ENCODE data around the gene CTNNA3.

CTNNA3 gene

GRCh38 chr10:66639371-66639770 is 1056.6 kb downstream of the CTNNA3 start:
- DNase-seq (ENCODE audit: low read depth): no peak

- no peak for DNase-seq (ENCODE audit: low read depth)
Observed at GRCh38 chr10:66637273-66638036, 1058.5 kb downstream of the CTNNA3 start.

DNA sequence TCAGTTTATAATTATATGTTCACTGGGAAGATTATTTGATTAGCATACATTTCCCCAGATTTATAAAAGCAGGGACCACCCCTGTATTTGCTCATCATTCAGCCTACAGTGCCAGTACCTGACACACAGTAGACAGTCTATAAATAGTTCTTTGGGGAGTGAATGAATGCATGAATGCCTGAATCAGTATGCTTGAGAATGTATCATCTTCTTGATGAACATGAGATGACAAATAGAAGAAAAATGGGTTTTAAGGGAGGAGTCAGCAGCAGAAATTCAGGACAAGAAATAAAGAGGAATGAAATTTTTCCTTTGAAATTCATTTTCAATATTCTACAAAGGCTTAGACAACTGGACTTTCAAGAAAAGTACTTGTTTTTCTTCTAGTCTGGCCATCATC is 1066.0 kb downstream of the CTNNA3 start:
- no peak for DNase-seq (ENCODE audit: low read depth)

DNA sequence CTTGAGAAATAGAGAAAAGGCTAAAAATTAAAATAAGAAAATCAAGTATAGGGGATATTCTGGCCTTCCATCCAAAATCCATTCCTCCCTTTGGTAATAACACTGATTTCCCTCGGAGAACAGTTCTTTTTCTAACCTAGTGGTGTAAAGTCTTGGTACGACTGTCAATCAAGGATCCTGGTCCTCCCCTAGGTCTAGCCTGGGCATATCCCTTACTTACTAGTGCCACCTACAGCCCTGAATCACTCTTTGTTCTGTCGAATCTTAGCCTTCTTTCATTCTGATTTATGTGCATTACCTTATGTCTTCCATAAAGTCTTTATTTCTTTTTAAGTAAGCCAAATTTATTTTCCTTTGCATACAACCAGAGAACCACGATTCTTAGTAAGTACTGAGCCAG is 1068.8 kb downstream of the CTNNA3 start:
- no peak for DNase-seq (ENCODE audit: low read depth)

DNA sequence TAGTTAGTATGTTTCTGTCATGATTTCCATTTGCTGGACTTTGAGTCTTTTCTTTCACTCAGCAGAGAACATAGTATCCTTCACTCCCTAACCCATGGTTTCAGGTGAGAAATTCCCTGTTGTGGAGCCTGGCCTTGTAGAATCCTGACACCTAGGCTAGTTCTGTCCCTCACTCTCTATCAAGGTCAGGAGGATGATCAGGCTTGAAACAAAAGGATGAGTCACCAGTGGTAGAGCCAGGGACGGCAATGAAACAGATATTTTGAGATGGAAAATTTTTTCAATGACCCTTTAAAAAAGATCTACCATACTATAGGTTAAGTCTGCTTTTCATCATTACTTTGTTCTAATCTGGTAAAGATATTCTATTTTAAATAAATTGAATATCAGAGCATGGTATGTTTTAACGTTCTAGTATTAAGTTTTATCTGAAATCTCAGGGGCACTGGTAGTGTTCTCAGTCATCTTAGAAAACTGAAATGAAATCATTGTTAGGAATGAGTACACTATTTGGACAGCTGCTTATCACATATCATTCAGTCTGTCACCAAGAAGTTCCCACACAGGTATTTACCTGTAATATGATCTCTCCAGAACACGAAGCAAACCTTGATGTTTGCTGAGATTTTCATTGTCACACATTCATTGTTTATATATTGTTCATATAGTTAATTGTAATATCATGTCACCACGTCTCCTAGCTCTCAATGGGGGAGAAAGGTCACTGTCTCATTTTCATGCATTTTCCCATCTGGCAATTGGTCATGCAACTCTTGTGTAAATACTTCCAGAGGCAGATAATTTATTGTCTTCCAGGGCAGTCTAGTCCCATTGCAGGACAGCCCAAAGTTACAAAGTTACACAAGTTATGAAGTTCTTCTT is 1070.0 kb downstream of the CTNNA3 start:
- DNase-seq (ENCODE audit: low read depth): no peak

DNA sequence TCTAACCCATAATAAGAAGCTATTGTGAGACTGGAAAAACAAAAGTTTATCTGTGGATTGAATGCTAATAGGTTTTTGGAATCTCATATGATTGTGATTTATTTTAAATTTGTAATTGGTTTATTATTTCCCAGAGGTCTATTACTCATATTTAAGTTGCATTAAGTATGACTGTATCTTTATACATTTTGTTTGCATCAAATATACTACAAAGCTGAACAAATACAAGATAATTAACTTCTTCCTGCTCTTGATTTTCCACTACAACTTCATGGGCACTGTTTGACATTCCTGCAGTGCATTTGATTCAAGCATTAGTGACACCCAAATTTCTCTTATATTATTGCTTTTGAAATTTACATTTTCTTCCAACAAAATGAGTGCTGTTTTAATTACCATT is 1073.9 kb downstream of the CTNNA3 start:
- no peak for DNase-seq (ENCODE audit: low read depth)

DNA sequence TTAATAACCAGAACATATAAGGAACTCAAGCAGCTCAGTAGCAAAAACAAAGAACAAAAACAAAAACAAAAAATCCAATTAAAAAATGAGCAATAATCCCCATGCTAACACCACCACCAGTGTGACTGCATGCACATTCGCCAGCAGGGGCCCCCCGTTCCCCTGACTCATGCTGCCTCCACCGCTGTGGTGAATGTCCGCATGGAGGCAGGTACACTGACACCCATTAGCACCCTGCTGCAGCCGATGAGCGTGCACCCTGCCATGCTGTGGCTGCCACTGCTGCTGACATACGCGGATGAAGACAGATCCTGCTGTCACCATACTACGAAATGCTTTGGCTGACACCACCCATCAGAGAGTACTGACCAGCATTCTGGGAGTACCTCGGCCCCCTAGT is 1091.8 kb downstream of the CTNNA3 start:
- no peak for DNase-seq (ENCODE audit: low read depth)

GRCh38 chr10:66591865-66592264 is 1104.1 kb downstream of the CTNNA3 start:
- no peak for DNase-seq (ENCODE audit: low read depth)

DNA sequence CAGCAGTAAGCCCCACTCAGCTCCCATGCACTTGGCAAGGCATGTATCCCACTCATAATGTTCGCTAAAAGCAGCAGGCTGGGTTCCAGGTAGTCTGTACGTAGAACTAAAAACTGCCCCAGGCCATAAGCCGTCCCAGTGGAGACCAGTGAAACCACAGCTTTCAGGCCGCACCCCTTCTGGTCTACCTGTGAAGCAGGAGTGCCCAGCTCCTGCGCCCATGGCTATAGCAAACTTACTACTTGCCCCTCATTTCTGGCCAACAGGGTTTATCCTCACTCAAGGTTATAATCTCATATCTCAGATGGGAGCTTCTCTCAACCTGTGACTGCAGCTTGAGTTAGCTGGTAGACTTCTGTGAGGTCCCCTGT is 1108.3 kb downstream of the CTNNA3 start:
- no peak for DNase-seq (ENCODE audit: low read depth)

DNA sequence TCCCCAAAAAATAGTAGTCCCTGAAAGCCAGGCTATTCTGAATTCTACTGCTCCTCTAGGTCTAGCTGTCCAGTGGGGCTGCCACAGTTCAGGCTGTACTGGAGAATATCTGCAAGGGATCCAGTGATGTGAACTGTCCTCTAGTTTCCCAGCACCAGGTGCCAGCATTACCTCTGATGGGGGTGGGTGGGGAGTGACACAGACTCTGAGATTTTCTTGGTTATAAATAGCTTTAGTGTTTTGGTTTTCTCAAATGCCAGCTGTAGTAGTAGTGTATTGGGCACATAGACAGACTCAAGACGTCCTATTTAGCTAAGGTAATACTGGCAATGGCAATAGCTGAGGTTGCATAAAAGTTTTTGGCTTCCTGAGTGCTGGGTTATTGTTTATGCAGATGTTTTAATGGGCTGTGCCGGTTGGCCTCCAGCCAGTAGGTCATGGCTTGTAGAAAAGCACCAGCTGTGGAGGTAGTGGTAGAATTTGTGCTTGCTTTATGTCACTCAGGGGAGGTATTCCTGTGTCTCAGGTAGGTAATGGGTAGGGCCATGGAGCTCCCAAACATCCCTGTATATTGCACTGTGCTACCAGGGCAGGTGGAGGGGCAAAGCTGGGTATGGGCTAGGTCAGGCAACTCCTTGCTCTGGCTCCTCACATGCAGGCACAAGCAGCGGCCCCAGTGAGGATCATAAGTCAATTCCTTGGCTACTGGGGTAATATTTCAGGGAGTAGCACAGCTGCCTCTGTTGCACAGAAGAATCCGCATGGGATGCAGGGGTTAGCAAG is 1108.9 kb downstream of the CTNNA3 start:
- no peak for DNase-seq (ENCODE audit: low read depth)

GRCh38 chr10:66586073-66586472 is 1109.9 kb downstream of the CTNNA3 start:
- no peak for DNase-seq (ENCODE audit: low read depth)

DNA sequence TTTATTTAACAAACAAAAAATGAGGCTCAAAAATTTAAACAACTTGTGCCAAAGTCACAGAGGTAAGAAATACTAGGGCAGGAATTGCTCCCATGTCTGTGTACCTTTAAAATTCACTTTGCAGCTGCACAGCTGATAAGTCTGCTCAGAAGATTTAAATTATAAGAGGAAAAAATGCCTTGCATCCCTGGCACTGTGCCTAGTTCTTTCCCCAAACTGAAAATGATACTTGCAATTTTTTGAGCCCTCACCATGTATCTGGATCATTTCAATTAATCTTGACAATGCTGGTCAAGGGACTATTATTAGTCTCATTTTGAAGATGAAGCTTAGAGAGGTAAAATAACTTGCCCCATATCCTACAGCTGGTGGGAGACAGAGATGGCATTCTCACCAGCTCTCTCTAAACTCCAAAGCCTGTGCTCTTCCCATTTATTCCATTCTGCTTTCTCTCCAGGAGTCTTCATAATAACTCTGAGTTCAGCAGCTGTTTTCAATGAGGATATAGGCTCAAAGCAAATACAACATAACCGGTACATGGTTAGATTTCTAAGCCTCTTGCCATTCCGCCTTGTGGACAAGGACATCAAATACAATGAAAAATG is 1120.6 kb downstream of the CTNNA3 start:
- DNase-seq (ENCODE audit: low read depth): no peak

DNA sequence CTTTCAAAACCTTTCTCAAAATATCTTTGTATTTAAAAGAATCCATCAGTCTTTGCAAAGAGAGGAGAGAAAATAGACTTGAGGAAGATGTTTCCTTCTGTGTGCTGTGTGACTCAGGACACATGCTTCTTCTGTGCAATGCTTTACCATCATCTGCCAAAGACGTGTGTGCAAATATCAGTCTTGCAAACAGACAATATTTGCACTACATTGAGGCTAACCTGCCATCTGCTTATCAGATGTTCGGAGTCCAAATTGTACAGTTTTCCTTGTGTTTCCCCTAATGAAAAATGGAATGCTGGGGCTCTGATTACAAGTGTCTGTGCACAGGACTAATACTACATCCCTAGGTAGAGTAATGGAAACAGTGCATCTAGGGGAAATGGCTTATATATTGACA is 1123.3 kb downstream of the CTNNA3 start:
- no peak for DNase-seq (ENCODE audit: low read depth)

- no peak for DNase-seq (ENCODE audit: low read depth)
Observed at GRCh38 chr10:66565999-66566398, 1130.0 kb downstream of the CTNNA3 start.

GRCh38 chr10:66564287-66564686 is 1131.7 kb downstream of the CTNNA3 start:
- no peak for DNase-seq (ENCODE audit: low read depth)

- DNase-seq (ENCODE audit: low read depth): no peak
Observed at GRCh38 chr10:66555061-66555460, 1140.9 kb downstream of the CTNNA3 start.

DNA sequence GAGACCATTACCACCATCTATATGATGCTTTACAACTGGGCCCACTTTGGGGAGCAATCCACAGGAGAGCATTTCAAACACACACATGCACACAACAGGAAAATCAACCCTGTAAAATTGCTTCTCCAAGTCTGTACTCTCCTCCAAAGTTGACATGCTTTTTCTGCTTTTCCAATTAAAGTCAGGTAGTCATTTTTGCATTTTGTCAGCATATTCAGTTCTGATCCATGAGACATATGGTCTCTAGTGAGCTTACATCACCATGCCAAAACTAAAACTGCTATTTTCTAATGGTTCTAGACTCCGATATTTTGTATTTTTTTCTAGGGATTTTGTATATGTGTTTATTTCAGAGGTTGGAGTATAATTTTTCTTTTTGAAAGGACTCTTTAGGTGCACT is 1143.7 kb downstream of the CTNNA3 start:
- DNase-seq (ENCODE audit: low read depth): no peak

- no peak for DNase-seq (ENCODE audit: low read depth)
Observed at GRCh38 chr10:66550351-66550750, 1145.6 kb downstream of the CTNNA3 start.

DNA sequence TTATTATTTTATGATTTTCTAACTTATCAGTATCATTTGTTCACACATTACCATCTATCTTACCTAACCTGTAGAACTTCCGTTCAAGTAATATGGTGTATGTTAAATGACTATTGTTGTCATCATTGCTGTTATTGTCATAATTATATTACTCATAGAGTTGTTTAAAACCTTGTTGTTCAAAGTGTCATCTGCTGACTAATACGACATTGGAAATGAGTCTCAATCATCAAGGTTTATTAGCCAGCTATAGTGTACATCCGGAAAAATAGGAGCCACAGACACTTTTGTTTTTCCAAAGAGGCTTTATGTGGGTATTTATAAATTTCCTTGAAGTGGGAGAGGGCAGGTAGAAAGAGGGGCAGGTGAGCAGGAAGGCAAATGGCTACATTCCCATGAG is 1157.1 kb downstream of the CTNNA3 start:
- DNase-seq (ENCODE audit: low read depth): no peak

GRCh38 chr10:66538371-66538770 is 1157.6 kb downstream of the CTNNA3 start:
- no peak for DNase-seq (ENCODE audit: low read depth)

- no peak for DNase-seq (ENCODE audit: low read depth)
Observed at GRCh38 chr10:66537186-66537585, 1158.8 kb downstream of the CTNNA3 start.

DNA sequence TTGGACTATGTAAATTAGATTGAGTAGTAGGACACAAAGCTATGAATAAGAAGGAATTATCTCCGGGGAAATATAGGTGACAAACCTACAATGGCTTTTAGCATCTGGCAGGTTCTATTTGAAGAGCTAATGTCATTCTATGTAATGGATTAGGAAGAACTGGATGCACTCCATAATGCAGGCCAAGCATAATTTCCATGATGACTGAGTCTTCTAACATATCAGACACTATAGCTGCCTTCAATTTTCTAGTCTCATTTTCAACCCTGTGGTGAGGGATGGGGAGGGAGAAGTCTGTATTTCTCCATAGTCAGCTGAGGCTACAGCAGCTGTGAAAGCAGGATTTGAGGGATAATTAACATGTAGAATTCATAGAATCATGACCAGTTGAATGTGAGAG is 1160.6 kb downstream of the CTNNA3 start:
- no peak for DNase-seq (ENCODE audit: low read depth)

Measured in activated T-helper 9 cell treated with anti-CD3 and anti-CD28 coated beads, Interleukin-2, amount 50 U/mL, for 16 hours (primary cell).